Retinal pigment epithelial cell (primary cell): ENCODE measurements around the gene MERTK.
"Not testable (repeated sequence)": the region's sequence is repeated elsewhere in the genome, so short reads cannot be mapped to it uniquely, and the experiment has no call there.

ENCODE experiments used
- DNase-seq: peaks from one replicate; pipeline ENCODE4 v3.0.0-alpha.2; 2010; ENCODE audit warnings: low read depth
- H3K4me3 ChIP-seq: 2 replicates; pipeline ENCODE4 v1.5.1; 2011; ENCODE audit warnings: mild to moderate bottlenecking, low read length, control low read depth, moderate library complexity
- TF ChIP-seq, protein P1 (sequence below): conservative IDR thresholded peaks from 2 replicates; pipeline ENCODE4 v1.5.1; 2011; ENCODE audit warnings: low read depth, low read length, control low read depth, inconsistent platforms

Gene MERTK

DNA sequence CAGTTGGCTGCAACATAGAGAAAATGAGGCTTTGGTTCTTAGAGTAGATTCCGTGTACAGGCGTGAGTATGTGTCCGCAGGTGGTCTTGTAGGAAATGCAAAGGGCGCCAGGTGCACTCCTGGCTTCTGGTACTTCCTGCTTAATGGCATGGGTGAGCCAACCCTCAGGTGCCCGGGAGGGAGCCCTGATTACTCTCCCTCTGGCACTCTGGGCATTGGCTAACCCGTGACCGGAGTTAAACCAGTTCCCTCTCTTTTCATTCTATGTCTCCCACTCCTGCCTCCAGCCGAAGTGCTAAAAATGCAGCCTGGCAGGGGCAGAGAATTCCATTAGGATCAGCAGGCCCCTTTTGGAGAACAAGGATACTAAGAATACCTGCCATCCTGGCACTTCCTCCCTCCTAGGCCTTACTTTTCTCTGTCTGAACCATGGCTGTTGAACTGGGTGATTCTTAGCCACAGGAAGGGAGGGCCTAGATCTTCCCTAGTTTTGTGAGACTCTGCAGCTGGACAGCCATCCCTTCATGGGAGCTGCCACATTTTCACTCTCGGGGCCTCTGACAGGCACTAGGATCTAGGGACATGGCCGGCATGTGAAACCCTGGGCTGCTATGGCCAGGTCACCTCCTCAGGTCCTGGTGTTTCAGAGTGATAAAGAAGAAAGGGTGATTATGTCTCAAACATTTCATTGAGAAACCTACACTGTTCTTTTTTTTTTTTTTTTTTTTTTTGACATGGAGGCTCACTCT is 6.5 kb downstream of the MERTK start:
- TF ChIP-seq, protein P1, sequence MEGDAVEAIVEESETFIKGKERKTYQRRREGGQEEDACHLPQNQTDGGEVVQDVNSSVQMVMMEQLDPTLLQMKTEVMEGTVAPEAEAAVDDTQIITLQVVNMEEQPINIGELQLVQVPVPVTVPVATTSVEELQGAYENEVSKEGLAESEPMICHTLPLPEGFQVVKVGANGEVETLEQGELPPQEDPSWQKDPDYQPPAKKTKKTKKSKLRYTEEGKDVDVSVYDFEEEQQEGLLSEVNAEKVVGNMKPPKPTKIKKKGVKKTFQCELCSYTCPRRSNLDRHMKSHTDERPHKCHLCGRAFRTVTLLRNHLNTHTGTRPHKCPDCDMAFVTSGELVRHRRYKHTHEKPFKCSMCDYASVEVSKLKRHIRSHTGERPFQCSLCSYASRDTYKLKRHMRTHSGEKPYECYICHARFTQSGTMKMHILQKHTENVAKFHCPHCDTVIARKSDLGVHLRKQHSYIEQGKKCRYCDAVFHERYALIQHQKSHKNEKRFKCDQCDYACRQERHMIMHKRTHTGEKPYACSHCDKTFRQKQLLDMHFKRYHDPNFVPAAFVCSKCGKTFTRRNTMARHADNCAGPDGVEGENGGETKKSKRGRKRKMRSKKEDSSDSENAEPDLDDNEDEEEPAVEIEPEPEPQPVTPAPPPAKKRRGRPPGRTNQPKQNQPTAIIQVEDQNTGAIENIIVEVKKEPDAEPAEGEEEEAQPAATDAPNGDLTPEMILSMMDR = no peak
- H3K4me3 ChIP-seq = no peak overlapping the region
- no peak for DNase-seq

DNA sequence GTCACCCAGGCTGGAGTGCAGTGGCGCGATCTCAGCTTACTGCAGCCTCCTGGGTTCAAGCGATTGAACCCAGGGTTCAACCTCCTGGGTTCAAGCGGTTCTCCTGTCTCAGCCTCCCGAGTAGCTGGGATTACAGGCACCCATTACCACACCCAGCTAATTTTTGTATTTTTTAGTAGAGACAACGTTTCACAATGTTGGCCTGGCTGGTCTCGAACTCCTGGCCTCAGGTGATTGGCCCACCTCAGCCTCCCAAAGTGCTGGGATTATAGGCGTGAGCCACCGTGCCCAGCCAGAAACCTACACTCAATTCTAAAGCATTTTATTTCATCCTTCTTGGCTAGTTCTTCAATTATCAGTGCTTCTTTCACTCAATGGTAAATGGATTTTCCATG is 7.1 kb downstream of the MERTK start:
- DNase-seq, H3K4me3 ChIP-seq: not testable (repeated sequence)

DNA sequence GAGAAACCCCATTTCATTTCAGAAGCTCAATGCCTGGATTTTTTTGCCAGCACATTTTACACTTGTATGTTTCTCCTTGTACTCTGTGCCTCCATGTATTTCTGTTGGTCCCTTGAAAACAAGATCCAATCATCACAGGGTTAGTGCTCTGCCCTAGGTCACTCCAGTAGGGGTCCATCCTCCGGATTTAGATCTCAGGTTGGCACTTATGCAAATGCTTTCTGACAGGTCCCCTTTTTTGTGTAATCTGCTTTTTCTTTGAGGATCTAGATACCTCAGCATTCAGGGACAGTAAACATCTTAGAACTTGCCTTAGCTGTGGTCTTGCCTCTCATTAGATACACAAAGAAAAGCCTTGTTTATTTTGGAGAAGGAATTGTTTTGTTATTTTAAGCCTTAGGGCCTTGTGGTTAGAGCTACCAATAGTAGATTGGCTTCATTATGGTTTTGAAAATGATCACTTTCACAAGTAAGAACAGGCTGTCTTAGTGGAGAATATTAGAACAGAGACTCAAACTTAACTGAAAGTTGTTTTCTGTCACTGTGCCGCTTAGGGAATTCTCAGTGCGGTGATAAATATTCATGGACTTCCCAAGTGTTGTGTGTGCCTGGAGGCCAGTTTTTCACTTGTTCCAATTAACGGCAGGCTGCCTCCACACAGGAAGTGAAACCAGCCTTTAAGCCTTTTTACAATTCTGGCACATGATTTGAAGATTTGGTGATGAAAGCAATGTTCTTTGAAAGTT is 7.8 kb downstream of the MERTK start:
- no peak for DNase-seq
- no peak overlapping the region for H3K4me3 ChIP-seq
- TF ChIP-seq, protein P1 = no peak

DNA sequence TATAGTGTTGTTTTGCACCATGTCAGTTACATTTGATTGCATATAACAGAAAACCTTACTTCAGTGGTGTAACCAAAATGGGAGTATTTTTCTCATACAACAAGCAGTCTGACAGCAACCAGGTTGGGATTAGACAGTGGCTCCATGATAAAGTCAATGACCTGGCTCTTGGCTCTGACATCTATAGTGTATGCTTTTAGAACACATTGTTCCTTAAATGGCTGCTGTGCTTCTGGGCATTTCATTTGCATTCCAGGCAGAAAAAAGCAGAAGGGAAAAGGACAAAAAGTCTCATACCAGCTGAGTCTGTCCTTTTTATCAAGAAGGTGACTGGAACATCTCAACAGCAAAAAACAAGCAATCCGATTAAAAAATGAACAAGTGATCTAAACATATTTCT is 10.2 kb downstream of the MERTK start:
- H3K4me3 ChIP-seq = no peak overlapping the region
- TF ChIP-seq, protein P1 = no peak
- no peak for DNase-seq

DNA sequence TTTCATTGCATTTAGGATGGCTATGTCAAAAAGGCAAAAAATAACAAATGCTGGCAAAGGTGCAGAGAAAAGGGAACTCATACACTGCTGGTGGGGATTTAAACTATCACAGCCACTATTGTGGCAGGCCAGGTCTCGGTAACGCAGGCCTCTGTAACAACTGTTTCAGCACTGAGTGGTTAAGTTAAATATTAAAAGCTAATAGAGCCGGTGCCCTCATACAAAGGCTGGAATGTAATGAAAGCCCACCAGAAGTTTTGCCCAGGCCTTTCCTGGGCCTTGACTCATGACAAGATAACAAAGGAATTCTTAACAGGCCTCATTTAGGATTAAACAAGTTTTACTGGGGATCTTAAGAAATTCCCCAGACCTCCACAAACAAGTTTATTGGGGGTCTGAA is 10.7 kb downstream of the MERTK start:
- no peak overlapping the region for H3K4me3 ChIP-seq
- DNase-seq = no peak
- TF ChIP-seq, protein P1 = no peak

DNA sequence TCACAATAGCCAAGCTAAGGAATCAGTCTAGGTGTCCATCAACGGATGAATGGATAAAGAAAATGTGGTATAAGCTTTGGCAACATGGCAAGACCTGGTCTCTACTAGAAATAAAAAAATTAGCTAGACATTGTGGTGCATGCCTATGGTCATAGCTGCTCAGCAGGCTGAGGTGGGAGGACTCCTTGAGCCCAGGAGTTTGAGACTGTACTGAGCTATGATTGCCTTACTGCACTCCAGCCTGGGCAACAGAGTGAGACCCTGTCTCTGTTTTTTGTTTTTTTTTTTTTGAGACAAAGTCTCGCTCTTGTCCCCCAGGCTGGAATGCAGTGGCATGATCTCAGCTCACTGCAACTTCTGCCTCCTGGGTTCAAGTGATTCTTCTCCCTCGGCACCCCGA is 11.6 kb downstream of the MERTK start:
- not testable (repeated sequence) for H3K4me3 ChIP-seq, DNase-seq

DNA sequence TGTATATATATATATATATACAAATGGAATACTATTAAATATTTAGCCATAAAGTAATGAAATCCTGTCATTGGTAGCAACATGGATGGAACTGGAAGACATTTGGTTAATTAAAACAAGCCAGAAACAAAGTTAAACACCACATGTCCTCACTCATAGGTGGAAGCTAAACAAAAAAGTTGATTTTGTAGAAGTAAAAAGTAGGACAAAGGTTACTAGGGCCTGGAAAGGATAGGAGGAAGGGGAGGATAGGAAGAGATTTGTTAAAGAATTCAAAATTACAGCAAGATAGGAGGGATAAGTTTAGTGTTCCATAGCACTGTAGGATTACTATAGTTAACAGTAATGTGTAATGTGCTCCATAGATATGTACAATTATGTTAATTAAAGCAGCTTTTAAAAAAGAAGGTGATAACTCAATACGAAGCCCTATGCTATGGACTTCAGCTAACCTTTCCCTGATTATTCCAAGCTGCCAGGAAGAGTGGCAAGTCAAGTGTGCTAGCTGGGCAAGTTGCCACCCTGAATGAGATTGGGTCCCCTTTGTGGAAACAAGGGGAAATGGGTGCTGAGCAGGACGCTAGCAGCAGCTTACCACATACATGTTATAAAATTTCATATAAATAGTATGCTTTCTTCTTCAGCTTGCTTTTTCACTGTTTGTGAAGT is 12.3 kb downstream of the MERTK start:
- DNase-seq = no peak
- H3K4me3 ChIP-seq = no peak overlapping the region
- TF ChIP-seq, protein P1 = no peak

DNA sequence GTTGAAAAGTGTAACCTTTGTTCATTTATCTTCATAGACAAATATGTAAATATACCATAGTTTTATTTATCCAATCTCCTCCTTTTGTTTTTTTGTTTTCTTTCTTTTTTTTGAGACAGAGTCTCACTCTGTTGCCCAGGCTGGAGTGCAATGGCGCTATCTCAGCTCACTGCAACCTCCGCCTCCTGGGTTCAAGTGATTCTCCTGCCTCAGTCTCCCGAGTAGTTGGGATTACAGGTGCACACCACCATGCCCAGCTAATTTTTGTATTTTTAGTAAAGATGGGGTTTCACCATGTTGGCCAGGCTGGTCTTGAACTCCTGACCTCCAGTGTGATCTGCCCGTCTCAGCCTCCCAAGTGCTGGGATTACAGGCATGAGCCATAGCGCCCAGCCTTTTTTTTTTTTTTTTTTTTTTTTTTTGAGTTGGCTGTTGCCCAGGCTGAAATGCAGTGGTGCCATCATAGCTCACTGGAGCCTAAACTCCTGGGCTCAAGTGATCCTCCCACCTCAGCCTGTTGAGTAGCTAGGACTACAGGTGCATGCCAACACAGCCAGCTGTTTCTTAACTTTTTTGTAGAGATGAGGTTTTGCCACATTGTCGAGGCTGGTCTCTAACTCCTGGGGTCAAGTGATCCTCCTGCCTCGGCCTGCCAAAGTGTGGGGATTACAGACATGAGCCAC is 13.0 kb downstream of the MERTK start:
- H3K4me3 ChIP-seq, DNase-seq: not testable (repeated sequence)
